ELF-1 (cell line): ENCODE results near the gene ZKSCAN2.

ENCODE experiments used
- DNase-seq: peaks from one replicate; pipeline ENCODE4 v3.0.0-alpha.2; 2016; ENCODE audit warnings: low read depth, low spot score

ZKSCAN2 gene

GRCh38 chr16:25257470-25257955 lies at the start of gene ZKSCAN2:
ZKSCAN2 (minus strand) TSS chr16:25257845; CDS start chr16:25257127, 718 bp downstream.
- DNase-seq, result peak; percentile 93

GRCh38 chr16:25299792-25300590 lies 42.3 kb upstream of the ZKSCAN2 start:
- no peak for DNase-seq

GRCh38 chr16:25298165-25298872 lies 40.7 kb upstream of the ZKSCAN2 start:
- no peak for DNase-seq

DNA sequence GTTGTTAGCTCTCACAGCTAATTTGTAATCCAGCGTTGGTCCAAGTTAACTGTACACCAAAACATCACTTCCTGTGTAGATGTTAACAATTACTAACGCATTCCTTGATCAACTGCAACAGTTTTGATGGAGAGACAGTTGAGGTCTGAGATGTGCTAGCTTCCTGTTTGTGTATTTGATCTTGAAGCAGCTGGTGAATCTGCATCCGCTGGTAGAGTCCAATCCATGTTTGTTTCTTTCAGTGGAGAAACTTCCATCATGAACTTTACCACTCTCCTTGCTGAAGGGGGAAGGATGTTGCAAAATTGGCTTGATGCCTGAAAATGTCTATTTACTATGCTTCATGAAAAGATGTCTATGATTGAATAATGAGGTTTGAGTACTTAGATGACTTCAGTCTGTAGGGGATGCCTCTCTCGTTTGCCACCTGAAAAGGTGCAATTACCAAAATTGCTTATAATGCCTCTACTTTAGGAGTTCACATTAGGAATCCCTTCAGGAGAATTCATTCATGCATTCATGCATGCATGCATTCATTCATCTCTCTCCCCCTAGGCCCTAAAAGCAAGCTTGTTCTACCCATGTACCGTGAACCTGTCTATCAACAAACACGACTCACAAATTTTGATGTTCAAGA lies 39.6 kb upstream of the ZKSCAN2 start:
- no peak for DNase-seq

DNA sequence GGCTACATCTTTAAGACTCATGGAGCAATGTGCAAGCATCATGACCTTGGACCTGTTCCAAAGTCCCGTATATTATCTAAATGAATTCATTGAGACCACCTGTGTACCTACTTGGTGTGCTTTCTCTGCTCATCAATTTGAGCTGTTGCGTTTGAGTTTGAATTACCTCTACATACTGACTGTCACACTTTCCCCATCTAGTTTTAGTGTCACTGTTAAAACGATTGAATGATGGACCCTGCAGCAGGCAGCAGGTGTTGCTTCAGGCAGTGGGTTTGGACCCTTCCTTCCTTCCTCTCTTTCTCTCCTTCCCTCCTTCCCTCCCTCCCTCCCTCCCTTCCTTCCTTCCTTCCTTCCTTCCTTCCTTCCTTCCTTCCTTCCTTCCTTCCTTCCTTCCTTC lies 33.9 kb upstream of the ZKSCAN2 start:
- no peak for DNase-seq

DNA sequence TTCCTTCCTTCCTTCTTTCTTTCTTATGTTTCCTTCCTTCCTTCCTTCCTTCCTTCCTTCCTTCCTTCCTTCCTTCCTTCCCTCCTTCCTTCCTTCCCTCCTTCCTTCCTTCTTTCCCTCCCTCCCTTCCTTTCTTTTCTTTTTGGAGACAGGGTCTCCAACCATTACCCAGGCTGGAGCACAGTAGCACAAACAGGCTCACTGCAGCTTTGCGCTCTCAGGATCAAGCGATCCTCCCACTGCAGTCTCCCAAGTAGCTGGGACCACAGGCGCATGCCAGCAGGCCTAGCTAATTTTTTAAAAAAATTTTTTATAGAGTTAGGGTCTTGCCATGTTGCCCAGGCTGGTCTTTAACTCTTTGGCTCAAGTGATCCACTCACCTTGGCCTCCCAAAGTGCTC lies 31.8 kb upstream of the ZKSCAN2 start:
- no peak for DNase-seq

GRCh38 chr16:25279491-25279890 lies 21.8 kb upstream of the ZKSCAN2 start:
- DNase-seq, result no peak

- DNase-seq, result no peak
These were observed 13.8 kb upstream of the ZKSCAN2 start for GRCh38 chr16:25271421-25271820.

- DNase-seq, result no peak
These were observed 12.9 kb upstream of the ZKSCAN2 start for GRCh38 chr16:25270577-25270976.

- no peak for DNase-seq
These were observed 12.2 kb upstream of the ZKSCAN2 start for GRCh38 chr16:25269879-25270278.

DNA sequence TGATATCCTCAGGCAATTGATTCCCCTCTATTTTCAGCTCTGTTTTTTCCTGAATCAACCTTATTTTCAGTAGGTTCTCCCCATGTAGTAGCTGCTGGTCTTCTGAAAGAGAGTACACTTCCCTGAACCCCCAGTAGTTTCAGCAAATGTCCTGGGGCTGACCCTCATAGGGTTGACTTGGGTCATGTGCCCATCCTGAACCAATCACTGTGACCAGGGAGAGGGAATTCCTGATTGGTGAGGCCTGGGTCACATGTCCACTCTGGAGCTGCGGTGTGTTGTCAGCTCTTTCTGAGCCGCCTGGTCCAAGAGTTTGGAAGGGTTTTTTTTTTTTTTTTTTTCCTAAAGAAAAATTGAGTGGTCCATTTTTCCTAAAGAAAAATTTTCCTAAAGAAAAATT lies 8.3 kb upstream of the ZKSCAN2 start:
- DNase-seq, result no peak

DNA sequence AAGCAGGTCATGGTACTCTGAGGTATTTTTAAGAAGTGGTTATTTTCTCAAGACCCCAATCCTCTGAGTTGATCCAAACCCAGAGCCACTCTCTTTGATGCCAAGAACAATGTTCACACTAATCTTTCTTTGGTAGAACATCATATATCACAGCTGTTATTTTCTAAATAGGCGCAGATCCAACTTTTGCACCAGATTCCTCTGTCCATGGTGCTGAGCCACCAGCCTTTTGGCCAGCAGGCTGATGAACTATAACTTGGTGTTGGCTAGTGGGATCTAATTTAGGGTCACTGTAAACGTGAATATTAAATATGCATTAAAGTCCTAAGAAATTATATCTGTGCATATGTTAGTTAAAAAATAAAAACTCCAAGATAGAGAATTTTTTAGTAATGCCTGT lies 7.0 kb upstream of the ZKSCAN2 start:
- no peak for DNase-seq

DNA sequence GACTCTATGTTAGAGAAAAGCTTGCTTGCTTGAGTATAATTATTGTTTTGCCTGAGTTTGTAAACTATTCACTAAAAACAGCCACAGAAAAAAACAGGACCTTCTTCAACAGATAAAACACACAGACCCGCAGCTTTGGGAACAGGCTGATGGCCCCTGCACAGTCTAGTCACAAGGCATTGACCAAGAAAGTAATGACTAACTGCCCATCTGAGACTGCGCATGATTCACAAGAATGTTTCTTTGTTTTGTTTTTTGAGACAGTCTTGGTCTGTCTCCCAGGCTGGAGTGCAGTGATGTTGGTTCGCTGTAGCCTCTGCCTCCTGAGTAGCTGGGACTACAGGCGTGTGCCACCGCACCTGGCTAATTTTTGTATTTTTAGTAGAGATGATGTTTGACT lies 2.8 kb upstream of the ZKSCAN2 start:
- no peak for DNase-seq

DNA sequence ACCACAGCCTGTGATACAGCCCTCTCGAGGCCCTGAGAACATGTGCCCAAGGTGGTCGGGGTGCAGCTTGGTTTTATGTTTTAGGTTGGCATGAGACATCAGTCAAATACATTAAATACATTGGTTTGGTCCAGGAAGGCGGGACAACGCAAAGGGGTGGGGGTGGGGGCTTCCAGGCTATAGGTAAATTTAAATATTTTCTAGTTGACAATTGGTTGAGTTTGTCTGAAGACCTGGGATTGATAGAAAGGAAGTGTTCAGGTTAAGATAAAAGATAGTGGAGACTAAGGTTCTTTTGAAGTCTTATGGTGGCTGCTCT lies 1.2 kb upstream of the ZKSCAN2 start:
- no peak for DNase-seq

DNA sequence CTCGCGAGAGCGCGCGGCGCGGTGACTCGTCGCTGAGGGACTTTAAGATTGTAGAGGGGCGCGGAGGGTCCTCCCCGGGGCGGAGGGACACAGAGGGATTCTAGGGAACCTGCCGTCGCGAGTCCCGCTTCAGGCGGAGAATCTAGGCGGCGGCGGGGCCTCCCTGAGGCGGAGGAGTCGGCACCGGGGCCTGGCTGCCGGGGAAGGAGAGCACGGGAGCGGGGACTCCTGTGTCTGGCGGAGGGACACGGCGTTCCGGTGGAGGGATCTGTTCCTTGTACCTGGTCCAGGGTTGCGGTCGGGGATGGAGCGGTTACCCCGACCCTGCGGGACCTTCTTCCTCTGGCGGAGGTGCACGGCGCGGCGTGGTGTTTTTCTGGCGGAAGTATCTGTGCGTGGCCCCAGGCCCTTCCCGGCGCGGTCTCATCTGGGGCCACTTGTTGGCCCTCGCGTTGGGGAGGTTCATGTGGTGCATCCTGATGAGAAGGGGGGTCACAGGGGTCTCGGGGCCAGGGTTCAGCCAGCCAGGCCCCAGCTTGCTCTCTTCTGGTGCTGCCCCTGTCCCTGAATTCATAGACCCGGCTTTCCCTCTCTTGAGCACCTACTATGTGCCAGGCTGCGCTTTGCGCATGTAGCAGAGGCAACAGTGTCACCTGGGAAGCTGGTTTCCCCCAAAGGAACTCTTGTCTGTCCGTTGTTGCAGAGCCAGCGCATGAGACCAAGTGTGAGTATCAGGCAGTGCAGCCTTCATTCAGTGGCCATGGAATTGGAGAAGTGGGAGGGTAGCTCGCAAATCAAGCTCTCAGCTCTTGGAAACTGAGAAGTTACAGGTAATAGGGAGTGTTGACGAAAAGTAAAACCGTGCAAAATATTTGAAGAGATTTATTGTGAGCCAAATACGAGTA lies 563 bp upstream of the ZKSCAN2 start:
- peak; percentile 91 for DNase-seq

DNA sequence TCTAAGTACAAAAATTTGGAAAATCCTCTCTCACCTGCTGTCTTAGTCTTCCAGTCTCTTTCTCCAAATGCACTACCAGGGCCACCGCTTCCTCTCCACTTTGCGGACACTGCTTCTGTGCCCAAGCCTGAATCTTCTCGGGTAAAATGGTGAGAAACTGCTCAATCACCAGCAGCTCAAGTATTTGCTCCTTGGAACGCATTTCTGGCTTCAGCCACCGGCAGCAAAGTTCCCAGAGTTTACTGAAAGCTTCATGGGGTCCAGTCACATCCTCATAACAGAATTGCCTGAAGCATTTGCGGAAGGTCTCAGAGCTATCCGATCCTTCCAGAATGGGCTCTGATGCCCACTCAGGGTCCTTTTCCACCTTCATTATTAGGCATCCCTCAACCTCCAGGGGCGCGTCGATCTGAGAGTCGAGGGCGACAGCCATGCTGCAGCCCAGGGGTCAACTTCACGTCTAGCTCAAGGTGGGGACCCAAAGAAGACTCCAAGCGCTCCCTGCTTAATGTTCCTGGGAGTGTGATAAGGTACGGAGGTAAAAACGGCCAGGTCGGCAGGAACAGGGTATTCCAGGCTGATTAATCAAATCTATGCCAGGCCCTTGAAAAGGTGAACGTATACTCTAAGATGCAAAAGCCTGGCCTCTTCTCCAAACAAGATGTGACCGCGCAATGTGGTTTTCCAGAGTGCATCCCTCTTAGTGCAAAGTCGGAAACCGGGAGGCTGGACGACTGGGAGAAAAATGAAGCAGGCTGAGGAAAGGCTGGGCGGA lies 763 bp downstream of the ZKSCAN2 start:
- DNase-seq, result no peak

GRCh38 chr16:25253322-25253721 lies 4.3 kb downstream of the ZKSCAN2 start:
- DNase-seq, result no peak

- no peak for DNase-seq
These were observed 7.2 kb downstream of the ZKSCAN2 start for GRCh38 chr16:25250467-25250866.

- peak; percentile 24 for DNase-seq
These were observed 21.7 kb downstream of the ZKSCAN2 start for GRCh38 chr16:25235991-25236390.

DNA sequence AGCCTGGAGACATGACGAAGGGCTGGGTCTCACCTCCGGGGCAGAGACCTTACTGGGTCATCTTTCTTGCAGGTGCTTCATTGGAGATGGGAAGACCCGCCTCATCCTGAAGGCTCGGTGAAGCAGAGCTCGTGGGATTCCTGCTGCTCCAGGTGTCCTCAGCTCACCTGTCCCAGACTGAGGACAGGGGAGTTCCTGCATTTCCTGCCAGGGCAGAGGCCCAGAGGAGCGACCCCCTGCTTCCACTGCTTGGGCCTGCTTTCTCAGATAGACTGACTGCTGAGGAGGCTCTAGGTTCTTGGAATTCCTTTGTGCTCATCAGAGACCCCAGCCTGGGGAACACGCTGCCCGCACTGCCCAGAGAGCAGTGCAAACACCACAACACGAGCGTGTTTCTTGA lies 29.3 kb downstream of the ZKSCAN2 start:
- DNase-seq, result peak; percentile 22
